K562 (cell line): Measurements from ENCODE around the gene COL1A1. TPM values are rescaled to one million over a fixed set of nuclear protein-coding genes. Genes with fewer than 3 reads are reported as not detected.

Source experiments
- CTCFL ChIP-seq: IDR thresholded peaks from 2 replicates; pipeline ENCODE4 v1.6.1; 2011; ENCODE audit warnings: borderline replicate concordance, low read depth, mild to moderate bottlenecking, moderate library complexity, low read length; ENCODE audit not compliant: insufficient read depth, poor library complexity, severe bottlenecking
- FOS ChIP-seq: IDR thresholded peaks from 3 replicates; pipeline ENCODE4 v1.6.1; 2011; ENCODE audit not compliant: insufficient read length; ENCODE audit errors: extremely low read depth
- GATA2 ChIP-seq: sonication (generic); formaldehyde crosslinking; IDR thresholded peaks from 2 replicates; pipeline ENCODE4 v1.4.0; 2020; ENCODE audit warnings: mild to moderate bottlenecking, missing genetic modification reagents
- JUND ChIP-seq, 2 experiments: IDR thresholded peaks; 2 replicates in 1 of 2; 3 replicates in 1 of 2; pipeline ENCODE4 v1.6.1; 2011; ENCODE audit warnings: borderline replicate concordance in 2 of 2, low read depth in 2 of 2, low read length in 2 of 2, improper control_type of control experiment in 1 of 2, missing biosample characterization in 1 of 2, missing genetic modification characterization in 1 of 2, missing genetic modification reagents in 1 of 2
- KDM2B ChIP-seq: fragments of 250-450 bp; sonication (Bioruptor Pico); IDR thresholded peaks from 2 replicates; pipeline ENCODE4 v1.8.0; 2021; ENCODE audit warnings: mild to moderate bottlenecking, moderate library complexity
- MTA3 ChIP-seq: fragments of 450-650 bp; formaldehyde crosslinking; IDR thresholded peaks from 2 replicates; pipeline ENCODE4 v1.6.1; 2017; ENCODE audit warnings: mild to moderate bottlenecking, borderline replicate concordance
- PHF20 ChIP-seq: fragments of 450-650 bp; IDR thresholded peaks from 2 replicates; pipeline ENCODE4 v1.6.1; 2018; ENCODE audit not compliant: partially characterized antibody
- PRDM10 ChIP-seq: fragments of 450-650 bp; IDR thresholded peaks from 2 replicates; pipeline ENCODE4 v1.6.1; 2018; ENCODE audit not compliant: partially characterized antibody
- REST ChIP-seq, 2 experiments: fragments of 450-650 bp; formaldehyde crosslinking in 1 of 2; IDR thresholded peaks; 2 replicates each; pipeline versions ENCODE4 v1.4.0 to v1.6.1; 2014 to 2020; ENCODE audit warnings: mild to moderate bottlenecking in 2 of 2, borderline replicate concordance in 1 of 2, low read depth in 1 of 2
- XRCC5 ChIP-seq: fragments of 200-400 bp; formaldehyde crosslinking; IDR thresholded peaks from 2 replicates; pipeline ENCODE4 v1.6.1; 2017; ENCODE audit warnings: low read depth, mild to moderate bottlenecking, low read length
- polyA plus RNA-seq, 8 experiments: library from polyadenylated mRNA; depleted of rRNA in 4 of 8; stranded (reverse) in 5 of 8; unstranded in 3 of 8; fragments of >200 nt; fragmentation: Nextera tagmentation in 2 of 8; fragmentation: Illumina TruSeq in 1 of 8; extraction: Ambion mirVana in 2 of 8; extraction: Trizol in 1 of 8; gene quantifications; 2 replicates each; pipeline versions ENCODE4 v1.2.1 to v1.2.3, GENCODE V29; 2011 to 2014; ENCODE audit warnings: inconsistent platforms in 1 of 8, missing spikeins in 1 of 8
- total RNA-seq, 7 experiments: library from RNA; depleted of rRNA in 6 of 7; stranded (reverse); fragments of >200 nt in 6 of 7; fragmentation: Illumina TruSeq in 2 of 7; extraction: Trizol in 2 of 7; gene quantifications; 2 replicates each; pipeline versions ENCODE4 v1.2.1 to v1.2.3, GENCODE V29; 2011 to 2021; ENCODE audit warnings: low replicate concordance in 1 of 7

The COL1A1 gene
- total and polyA plus RNA-seq, 9 of the 15 experiments (the other 6 are each of a cell fraction or from before 2014, with no cell fraction given) = 0.04 to 3.4 (median 0.18) TPM

- TF ChIP-seq REST (IDR thresholded peaks at IDR 0.05; ENCODE audit: borderline replicate concordance) (peak; percentile 85), REST (CRISPR knock-in tag; IDR thresholded peaks at IDR 0.05; ENCODE audit: low read depth) (no peak), CTCFL (peak; percentile 74), PHF20 (peak; percentile 20), GATA2 (CRISPR knock-in tag) (peak; percentile 63), PRDM10 (peak; percentile 71), KDM2B (CRISPR knock-in tag) (peak; percentile 12; the same call in 1 of the 2 replicates), JUND (IDR thresholded peaks at IDR 0.05; ENCODE audit: borderline replicate concordance, low read depth, low read length) (peak; percentile 59), JUND (tag; IDR thresholded peaks at IDR 0.05; ENCODE audit: borderline replicate concordance, low read depth, low read length) (peak; percentile 44; the same call in 1 of the 3 replicates), FOS (no peak), MTA3 (peak; percentile 63; the same call in 1 of the 2 replicates), XRCC5 (peak; percentile 81; the same call in 1 of the 2 replicates)
Observed at GRCh38 chr17:50161023-50161910, 40.2 kb downstream of the COL1A1 start (continued).
